ENCODE data around the gene CLMP.

Gene CLMP

GRCh38 chr11:123051146-123051545 is 143.9 kb downstream of the CLMP start:
- no peak for DNase-seq (ENCODE audit: extremely low read depth, insufficient read length)
- H3K27me3 ChIP-seq (replicated peaks; ENCODE audit: control insufficient read depth, insufficient read depth, low read length) = no peaks in the 10 kb centered on the region; the same call in 1 of the 2 replicates

GRCh38 chr11:123047947-123048293 is 147.1 kb downstream of the CLMP start:
- TF ChIP-seq CTCF (IDR thresholded peaks at IDR 0.05; ENCODE audit: insufficient read depth, low read length, poor library complexity, severe bottlenecking) = no peak
- no peak for DNase-seq (ENCODE audit: extremely low read depth, insufficient read length)
- Histone ChIP-seq H3K27me3 (replicated peaks; ENCODE audit: control insufficient read depth, insufficient read depth, low read length) (no peaks in the 10 kb centered on the region; the same call in 1 of the 2 replicates), H3K36me3 (ENCODE audit: control insufficient read depth, insufficient read depth, low read length) (no peaks in the 10 kb centered on the region), H3K4me3 (replicated peaks; ENCODE audit: low read depth, low read length) (no peak overlapping the region)

More at GRCh38 chr11:123051146-123051545, 143.9 kb downstream of the CLMP start:
- H3K4me3 ChIP-seq (replicated peaks; ENCODE audit: low read depth, low read length) = no peak overlapping the region
- H3K36me3 ChIP-seq (ENCODE audit: control insufficient read depth, insufficient read depth, low read length) = peaks cover 3% of the 10 kb centered on the region
- TF ChIP-seq CTCF (IDR thresholded peaks at IDR 0.05; ENCODE audit: insufficient read depth, low read length, poor library complexity, severe bottlenecking) = no peak

GRCh38 chr11:123047266-123047946 is 147.6 kb downstream of the CLMP start:
- no peak overlapping the region for H3K4me3 ChIP-seq (replicated peaks; ENCODE audit: low read depth, low read length)
- no peak for DNase-seq (ENCODE audit: extremely low read depth, insufficient read length)
- TF ChIP-seq CTCF (IDR thresholded peaks at IDR 0.05; ENCODE audit: insufficient read depth, low read length, poor library complexity, severe bottlenecking) = no peak

GRCh38 chr11:123046473-123047259 is 148.4 kb downstream of the CLMP start:
- no peak overlapping the region for H3K4me3 ChIP-seq (replicated peaks; ENCODE audit: low read depth, low read length)
- no peaks in the 10 kb centered on the region for H3K36me3 ChIP-seq (ENCODE audit: control insufficient read depth, insufficient read depth, low read length)
- no peak for DNase-seq (ENCODE audit: extremely low read depth, insufficient read length)
- TF ChIP-seq CTCF (IDR thresholded peaks at IDR 0.05; ENCODE audit: insufficient read depth, low read length, poor library complexity, severe bottlenecking) = no peak
- H3K27me3 ChIP-seq (replicated peaks; ENCODE audit: control insufficient read depth, insufficient read depth, low read length) = no peaks in the 10 kb centered on the region; the same call in 1 of the 2 replicates

More at GRCh38 chr11:123047266-123047946, 147.6 kb downstream of the CLMP start:
- no peaks in the 10 kb centered on the region; the same call in 1 of the 2 replicates for H3K27me3 ChIP-seq (replicated peaks; ENCODE audit: control insufficient read depth, insufficient read depth, low read length)
- H3K36me3 ChIP-seq (ENCODE audit: control insufficient read depth, insufficient read depth, low read length) = no peaks in the 10 kb centered on the region

- Histone ChIP-seq H3K27me3 (replicated peaks; ENCODE audit: control insufficient read depth, insufficient read depth, low read length) (no peaks in the 10 kb centered on the region; the same call in 1 of the 2 replicates), H3K4me3 (replicated peaks; ENCODE audit: low read depth, low read length) (no peak overlapping the region), H3K36me3 (ENCODE audit: control insufficient read depth, insufficient read depth, low read length) (no peaks in the 10 kb centered on the region)
- DNase-seq (ENCODE audit: extremely low read depth, insufficient read length) = no peak
- TF ChIP-seq CTCF (IDR thresholded peaks at IDR 0.05; ENCODE audit: insufficient read depth, low read length, poor library complexity, severe bottlenecking) = no peak
Measured at GRCh38 chr11:123045101-123045500, 149.9 kb downstream of the CLMP start.

All from GM06990 (cell line).